Anterior cingulate cortex (tissue), 58 donors: ENCODE measurements around the gene BAX.

ENCODE experiments used
- DNase-seq, 58 donors: peaks; one replicate each; lab custom pipeline; 2025; lab: John Stamatoyannopoulos, UW

Gene BAX

GRCh38 chr19:48928164-48929025, 26.3 kb upstream of the BAX start:
- no peak for DNase-seq

- DNase-seq, result peak in 52 of 58 donors; percentile 5 to 82 (median 46)
These were observed 21.2 kb upstream of the BAX start, which contains the start of gene DHDH for GRCh38 chr19:48933382-48933932. TSS of gene DHDH (plus strand) at chr19:48933699. CDS start at chr19:48933722, 23 bp downstream.

GRCh38 chr19:48934837-48935236, 19.8 kb upstream of the BAX start:
- no peak for DNase-seq

GRCh38 chr19:48935864-48936263, 18.8 kb upstream of the BAX start:
- DNase-seq, result no peak

- no peak for DNase-seq
These were observed 16.4 kb upstream of the BAX start for GRCh38 chr19:48938256-48938655.

GRCh38 chr19:48940902-48941301, 13.8 kb upstream of the BAX start:
- DNase-seq, result no peak

GRCh38 chr19:48943081-48943480, 11.6 kb upstream of the BAX start:
- DNase-seq, result no peak

GRCh38 chr19:48945415-48945814, 9.3 kb upstream of the BAX start:
- no peak for DNase-seq

GRCh38 chr19:48945817-48946216, 8.9 kb upstream of the BAX start:
- DNase-seq, result no peak

- DNase-seq, result no peak
These were observed 8.0 kb upstream of the BAX start for GRCh38 chr19:48946463-48947257.

GRCh38 chr19:48947258-48947542, 7.5 kb upstream of the BAX start:
- DNase-seq, result no peak

GRCh38 chr19:48950159-48950558, 4.5 kb upstream of the BAX start:
- no peak for DNase-seq

- no peak for DNase-seq
These were observed 3.7 kb upstream of the BAX start for GRCh38 chr19:48950830-48951519.

GRCh38 chr19:48953141-48953540, 1.5 kb upstream of the BAX start:
- DNase-seq, result no peak

GRCh38 chr19:48953990-48954594, 583 bp upstream of the BAX start:
- peak in 1 of 58 donors; percentile 65 for DNase-seq

- no peak for DNase-seq
These were observed 758 bp downstream of the BAX start for GRCh38 chr19:48955308-48955958.

- DNase-seq, result no peak
These were observed 3.3 kb downstream of the BAX start for GRCh38 chr19:48958006-48958405.

- no peak for DNase-seq
These were observed 4.9 kb downstream of the BAX start for GRCh38 chr19:48959341-48960239.
